ENCODE measurements around the gene KRTCAP2.
A peak's percentile ranks its signal among the peaks of the same experiment; 100 is the strongest.
"Not testable (repeated sequence)": the region's sequence is repeated elsewhere in the genome, so short reads cannot be mapped to it uniquely, and the experiment has no call there.

Gene KRTCAP2

GRCh38 chr1:155198547-155198906, 25.4 kb upstream of the KRTCAP2 start:
- FAIRE-seq, result no peak

DNA sequence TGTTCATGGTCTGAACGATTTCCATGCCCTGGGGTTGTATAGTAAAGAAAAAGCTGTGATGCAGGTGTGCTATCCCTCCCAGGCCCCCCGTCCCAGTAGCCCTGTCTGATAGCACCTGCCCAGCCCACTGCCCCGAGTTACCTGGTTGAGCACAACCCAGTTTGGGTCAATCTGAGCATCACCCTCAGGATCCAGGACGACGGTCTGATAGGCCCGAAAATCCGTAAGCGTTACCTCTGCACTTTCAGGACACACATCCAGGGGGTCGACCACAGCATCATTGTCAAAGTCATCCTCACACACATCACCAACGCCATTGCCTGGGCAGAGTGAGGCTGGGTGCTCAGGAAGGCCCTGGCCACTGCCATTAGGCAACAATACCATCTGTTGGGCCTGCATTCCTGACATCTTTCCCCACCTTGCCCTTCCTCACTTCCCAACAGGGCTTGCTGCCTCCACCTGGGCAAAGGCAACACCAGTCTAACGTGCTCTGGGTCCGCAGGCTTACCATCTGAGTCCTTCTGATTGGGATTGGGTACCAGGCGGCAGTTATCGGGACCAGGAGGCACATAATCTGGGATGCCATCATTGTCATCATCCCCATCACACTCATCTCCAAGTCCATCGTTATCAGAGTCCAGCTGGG, 24.9 kb upstream of the KRTCAP2 start:
- no peak for FAIRE-seq

GRCh38 chr1:155196893-155197638, 24.0 kb upstream of the KRTCAP2 start:
- no peak for FAIRE-seq

GRCh38 chr1:155196103-155196892, 23.2 kb upstream of the KRTCAP2 start:
- no peak for FAIRE-seq

DNA sequence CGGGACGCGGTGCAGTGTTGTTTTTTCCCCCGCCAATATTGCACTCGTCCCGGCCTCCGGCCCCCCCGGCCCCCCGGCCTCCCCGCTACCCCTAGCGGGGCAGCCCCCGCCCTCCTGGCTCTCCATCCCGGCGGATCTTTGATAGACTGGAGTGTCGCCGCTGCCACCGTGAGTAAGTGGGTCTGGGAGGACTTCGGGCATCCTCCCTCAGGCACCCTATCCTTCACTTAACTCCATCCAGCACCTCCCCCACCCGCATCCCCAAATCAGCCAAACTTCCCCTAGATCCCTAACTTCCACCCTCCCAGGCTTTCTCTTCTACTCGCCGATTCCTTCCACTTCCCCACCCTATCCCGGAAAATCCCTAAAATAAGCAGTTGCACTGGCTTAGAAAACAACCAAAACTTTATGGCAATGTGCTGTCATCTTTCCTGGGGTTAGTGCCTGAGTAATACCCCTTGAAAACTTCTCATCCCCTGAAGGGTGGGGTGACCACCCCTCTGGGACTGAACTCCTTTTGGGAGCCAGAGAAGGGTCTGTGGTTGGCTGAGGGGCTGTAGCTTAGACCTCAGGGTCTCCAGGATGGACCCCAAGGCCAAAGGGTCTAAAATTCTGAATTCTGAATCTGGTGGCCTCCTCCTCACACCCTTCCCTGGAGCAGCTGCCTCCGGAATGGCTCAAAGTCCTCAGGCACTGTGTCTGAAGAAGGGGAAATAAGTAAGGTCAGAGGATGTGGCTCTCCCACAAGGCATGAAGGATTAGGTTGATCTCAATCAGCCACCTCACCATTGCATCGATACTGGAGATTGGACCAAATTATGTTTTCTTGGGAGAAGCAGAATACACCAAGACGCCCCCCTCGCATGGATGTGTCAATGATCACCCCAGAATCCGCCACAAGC, 22.3 kb upstream of the KRTCAP2 start:
- FAIRE-seq, result no peak

DNA sequence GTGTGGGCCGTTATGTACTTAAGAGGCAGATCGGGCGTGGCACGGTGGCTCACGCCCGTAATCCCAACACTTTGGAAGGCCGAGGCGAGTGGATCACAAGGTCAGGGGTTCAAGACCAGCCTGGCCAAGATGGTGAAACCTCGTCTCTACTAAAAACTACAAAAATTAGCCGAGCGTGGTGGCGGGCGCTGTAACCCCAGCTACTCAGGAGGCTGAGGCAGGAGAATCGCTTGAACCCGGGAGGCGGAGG, 20.8 kb upstream of the KRTCAP2 start:
- not testable (repeated sequence) for FAIRE-seq

GRCh38 chr1:155193275-155193990, 20.3 kb upstream of the KRTCAP2 start:
- peak; percentile 80 for FAIRE-seq

- FAIRE-seq, result no peak
These were observed 19.5 kb upstream of the KRTCAP2 start for GRCh38 chr1:155192346-155193274.

DNA sequence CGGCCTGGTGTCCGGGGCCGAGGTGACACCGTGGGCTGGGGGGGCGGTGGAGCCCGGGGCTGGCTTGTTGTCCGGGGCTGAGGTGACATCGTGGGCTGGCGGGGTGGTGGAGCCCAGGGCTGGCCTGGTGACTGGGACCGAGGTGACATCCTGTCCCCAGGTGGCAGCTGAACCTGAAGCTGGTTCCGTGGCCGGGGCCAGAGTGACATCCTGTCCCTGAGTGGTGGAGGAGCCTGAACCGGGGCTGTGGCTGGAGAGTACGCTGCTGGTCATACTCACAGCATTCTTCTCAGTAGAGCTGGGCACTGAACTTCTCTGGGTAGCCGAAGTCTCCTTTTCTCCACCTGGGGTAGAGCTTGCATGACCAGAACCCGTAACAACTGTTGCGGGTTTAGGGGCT, 18.8 kb upstream of the KRTCAP2 start:
- FAIRE-seq, result no peak

GRCh38 chr1:155189926-155190325, 16.8 kb upstream of the KRTCAP2 start:
- FAIRE-seq, result not testable (repeated sequence)

- FAIRE-seq, result no peak
These were observed 15.2 kb upstream of the KRTCAP2 start for GRCh38 chr1:155188268-155188667.

- FAIRE-seq, result no peak
These were observed 14.4 kb upstream of the KRTCAP2 start for GRCh38 chr1:155187456-155187891.

GRCh38 chr1:155186794-155187455, 13.8 kb upstream of the KRTCAP2 start:
- FAIRE-seq, result no peak

- FAIRE-seq, result no peak
These were observed 13.1 kb upstream of the KRTCAP2 start for GRCh38 chr1:155186067-155186793.

GRCh38 chr1:155185783-155186066, 12.6 kb upstream of the KRTCAP2 start:
- no peak for FAIRE-seq

DNA sequence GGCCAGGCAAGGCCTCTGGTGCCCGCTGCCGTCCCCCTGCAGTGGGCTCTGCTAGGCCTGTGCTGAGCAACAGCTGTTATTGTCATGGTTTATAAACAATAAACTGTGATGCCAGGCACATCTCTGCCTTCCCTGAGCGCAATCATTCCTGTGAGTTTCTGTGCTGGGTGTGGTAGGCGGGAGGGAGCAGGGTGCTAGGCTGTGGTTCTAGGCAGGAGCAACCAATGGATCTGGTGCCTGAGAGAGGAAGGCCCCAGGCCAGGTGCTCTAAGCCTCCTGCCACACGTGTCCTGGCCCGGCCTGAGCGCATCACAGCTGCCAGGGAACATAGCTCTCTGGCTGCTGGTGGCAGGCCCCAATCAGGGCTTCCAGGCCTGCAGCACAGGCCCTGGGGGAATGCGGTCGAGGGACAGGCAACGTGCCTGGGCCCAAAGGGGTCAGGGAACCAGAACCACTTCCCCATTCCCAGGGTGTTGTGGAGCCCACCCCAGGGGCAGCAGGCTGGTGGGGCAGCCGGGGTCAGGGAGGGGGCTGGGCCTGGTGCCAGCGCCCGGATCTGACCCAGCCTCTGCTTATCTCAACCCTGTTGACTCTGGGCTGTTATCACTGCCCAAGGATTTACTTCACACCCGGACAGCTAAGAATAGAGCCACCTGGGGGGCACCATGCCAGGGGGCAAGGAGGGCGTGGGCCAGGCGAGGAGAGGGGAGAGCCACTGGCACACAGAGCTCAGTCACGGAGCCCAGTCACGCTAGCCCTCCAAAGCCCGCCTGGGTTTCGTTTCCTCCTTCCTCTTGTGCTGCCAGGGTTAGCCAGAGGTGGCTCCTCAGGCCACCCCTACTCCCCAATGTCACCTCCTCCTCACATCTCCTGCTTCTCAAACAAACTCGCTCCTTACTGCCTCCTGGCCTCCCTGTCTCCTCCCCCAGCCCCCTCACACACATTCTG, 12.0 kb upstream of the KRTCAP2 start:
- no peak for FAIRE-seq

- FAIRE-seq, result no peak
These were observed 11.3 kb upstream of the KRTCAP2 start for GRCh38 chr1:155184351-155184811.

GRCh38 chr1:155183775-155184221, 10.7 kb upstream of the KRTCAP2 start:
- no peak for FAIRE-seq

GRCh38 chr1:155182052-155182550, 9.0 kb upstream of the KRTCAP2 start:
- FAIRE-seq, result no peak

Measured in TTC549 (cell line).